ENCODE results near the gene LIMS2.

DNA sequence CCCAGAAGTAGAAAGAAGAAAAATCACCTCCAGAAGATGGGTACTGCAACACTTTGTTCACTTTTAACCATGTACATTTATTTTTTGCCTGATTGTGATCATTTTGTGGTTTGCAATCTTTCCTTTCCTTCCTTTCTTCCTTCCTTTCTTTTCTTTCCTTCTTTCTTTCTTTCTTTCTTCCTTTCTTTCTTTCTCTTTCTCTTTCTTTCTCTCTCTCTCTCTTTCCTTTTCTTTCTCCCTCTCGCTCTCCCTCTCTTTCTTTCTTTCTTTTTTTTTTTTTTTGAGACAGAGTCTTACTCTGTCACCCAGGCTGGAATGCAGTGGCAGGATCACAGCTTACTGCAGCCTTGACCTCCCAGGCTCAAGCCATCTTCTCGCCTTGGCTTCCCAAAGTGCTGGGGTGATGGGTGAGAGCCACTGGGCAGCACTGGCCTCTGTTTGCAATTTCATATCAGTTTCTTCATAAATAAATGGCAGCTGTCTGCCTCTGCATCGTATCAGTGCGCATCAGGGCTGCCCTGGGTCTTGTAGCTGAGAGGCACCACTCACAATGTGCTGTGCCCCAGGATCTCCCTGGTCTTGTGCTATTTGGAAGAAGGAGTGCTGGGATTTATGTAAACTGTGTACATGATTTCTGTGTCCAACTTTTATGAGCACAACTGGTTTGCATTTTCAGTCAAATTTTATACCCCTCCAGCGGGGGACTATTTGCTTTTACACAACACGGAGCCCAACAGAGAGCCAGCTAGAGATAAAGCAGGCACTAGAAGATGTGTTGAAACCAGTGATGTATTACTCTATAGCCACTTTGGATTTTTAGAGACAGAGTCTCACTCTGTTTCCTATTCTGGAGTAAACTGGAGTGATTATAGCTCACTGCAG is 6.9 kb upstream of the LIMS2 start:
- TF ChIP-seq CTCF (IDR thresholded peaks at IDR 0.05) (no peak), POLR2AphosphoS5 (IDR thresholded peaks at IDR 0.05; ENCODE audit: low read depth, low read length) (no peak), TCF7L2 (IDR thresholded peaks at IDR 0.05; ENCODE audit: low read depth, low read length) (no peak), SIN3A (IDR thresholded peaks at IDR 0.05; ENCODE audit: borderline replicate concordance, insufficient read depth, low read depth, low read length) (no peak)

Data from Panc1 (cell line).